CD1c-positive myeloid dendritic cell (primary cell): ENCODE results near the gene EGR4.

Experiments
- DNase-seq: peaks from one replicate; pipeline ENCODE4 v3.0.0-alpha.2; 2016; ENCODE audit errors: extremely low spot score

The EGR4 gene

GRCh38 chr2:73250872-73251846 lies 42.2 kb downstream of the EGR4 start:
- no peak for DNase-seq

GRCh38 chr2:73249636-73250035 lies 43.7 kb downstream of the EGR4 start:
- no peak for DNase-seq

- no peak for DNase-seq
These were observed 46.5 kb downstream of the EGR4 start for GRCh38 chr2:73246850-73247249.

- no peak for DNase-seq
These were observed 48.8 kb downstream of the EGR4 start for GRCh38 chr2:73244580-73244979.

- DNase-seq, result no peak
These were observed 49.3 kb downstream of the EGR4 start for GRCh38 chr2:73243884-73244570.
